Anterior cingulate cortex (tissue), 58 donors: ENCODE measurements around the gene TM9SF4.

Experiments used
- DNase-seq, 58 donors: peaks; one replicate each; lab custom pipeline; 2025; lab: John Stamatoyannopoulos, UW

Gene TM9SF4

DNA sequence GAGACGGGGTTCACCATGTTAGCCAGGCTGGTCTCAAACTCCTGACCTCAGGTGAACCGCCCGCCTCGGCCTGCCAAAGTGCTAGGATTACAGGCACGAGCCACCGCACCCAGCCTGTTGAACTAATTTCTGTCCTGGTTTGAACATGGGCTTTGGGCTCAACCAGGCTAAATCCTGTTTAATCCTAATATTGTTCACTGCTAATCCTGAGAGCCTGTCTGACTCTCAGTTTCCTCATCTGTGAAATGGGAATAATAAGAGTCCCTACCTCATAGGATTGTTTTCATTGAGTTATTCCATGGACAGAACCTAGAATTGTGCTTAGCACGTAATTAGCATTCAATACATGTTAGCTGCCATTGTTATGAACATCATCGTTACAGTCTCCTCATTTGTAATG lies 17.4 kb downstream of the TM9SF4 start:
- no peak for DNase-seq

DNA sequence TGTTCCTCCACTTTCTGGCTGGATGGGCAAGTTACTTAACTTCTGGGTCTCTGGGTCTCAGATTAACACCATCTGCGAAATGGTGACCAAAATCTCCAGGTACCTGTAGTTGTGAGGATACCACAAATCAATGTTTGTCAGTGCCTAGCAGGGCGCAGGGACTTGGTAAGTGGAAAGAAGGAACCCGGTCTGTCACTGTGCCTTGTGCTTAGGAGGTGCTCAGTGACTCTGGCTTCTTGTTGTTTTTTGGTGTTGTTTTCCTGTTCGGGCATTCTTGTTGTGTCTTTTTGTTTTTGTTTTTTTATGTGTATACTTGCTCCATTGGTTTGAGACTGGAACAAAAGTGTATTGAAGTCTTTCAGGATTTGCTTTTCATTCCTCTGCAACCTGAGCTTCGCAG lies 17.8 kb downstream of the TM9SF4 start:
- no peak for DNase-seq

DNA sequence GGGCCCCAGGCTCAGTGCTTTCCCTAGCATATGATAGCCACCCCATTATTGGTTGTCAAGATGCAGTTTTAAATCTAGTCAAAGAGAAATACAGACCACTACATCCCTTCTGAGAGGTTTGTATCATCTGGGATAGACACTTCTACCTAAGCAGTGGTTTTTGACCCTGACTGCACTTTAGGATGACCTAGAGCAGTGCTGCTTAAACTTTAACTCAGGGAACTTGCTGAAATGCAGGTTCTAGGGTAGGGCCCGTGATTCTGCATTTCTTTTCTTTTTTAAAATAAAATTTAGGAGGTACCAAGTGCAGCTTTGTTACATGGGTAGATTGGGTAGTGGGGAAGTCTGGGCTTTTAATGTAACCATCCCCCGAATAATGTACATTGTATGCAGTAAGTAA lies 18.7 kb downstream of the TM9SF4 start:
- no peak for DNase-seq

DNA sequence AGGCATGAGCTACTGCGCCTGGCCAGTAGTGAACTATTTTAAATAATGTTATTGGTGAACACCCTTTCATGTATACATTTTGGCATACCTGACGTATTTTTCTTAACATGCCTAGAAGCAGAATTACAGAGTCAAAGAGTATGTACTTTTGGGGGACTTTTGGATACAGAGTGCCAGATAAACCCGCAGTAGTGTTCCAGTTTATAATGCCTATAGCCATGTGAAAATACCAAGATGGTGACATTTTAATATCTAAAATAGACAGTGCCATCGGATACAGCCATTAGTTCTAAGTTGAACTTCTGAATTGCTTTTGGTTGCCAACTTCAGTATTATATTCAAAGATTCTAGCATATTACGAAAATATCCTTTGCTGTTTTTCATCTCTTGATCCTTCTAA lies 20.3 kb downstream of the TM9SF4 start:
- no peak for DNase-seq

DNA sequence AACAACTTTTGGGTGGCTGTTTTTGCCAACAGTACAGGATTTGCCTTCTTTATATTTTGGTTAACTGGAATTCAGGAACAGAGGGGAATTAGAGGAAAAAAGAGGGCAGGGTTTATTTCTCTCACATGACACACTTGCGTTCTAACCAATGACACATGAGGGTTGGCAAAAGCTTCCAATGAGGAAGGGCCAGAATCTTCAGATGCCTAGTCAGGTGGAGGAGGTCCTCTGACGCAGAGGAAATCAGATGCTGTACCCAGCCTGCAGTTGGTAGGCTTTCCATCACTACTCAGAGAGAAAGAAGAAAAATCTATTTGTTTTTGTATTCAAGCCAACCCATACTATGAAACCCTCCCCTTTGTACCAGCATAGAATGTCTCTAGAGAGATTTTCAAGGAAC lies 20.8 kb downstream of the TM9SF4 start:
- DNase-seq: no peak

DNA sequence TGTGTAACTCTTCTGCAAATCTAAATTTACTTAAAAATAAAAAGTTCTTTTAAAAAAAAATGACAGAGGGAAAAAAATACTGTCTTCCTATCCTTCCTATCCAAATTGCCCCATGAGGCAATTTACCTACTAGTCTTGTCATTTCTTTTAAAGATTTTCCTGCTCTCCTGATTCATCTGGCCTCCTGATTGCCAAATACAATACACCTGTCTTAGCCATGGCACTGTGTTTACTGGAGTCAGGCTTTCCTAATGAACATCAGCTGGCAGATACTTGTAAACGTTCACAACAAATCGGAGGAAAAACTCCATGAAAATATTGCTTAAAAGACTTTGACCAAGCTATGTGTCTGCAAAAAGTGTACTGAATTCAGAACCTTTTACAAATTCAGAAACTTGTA lies 21.5 kb downstream of the TM9SF4 start:
- no peak for DNase-seq

DNA sequence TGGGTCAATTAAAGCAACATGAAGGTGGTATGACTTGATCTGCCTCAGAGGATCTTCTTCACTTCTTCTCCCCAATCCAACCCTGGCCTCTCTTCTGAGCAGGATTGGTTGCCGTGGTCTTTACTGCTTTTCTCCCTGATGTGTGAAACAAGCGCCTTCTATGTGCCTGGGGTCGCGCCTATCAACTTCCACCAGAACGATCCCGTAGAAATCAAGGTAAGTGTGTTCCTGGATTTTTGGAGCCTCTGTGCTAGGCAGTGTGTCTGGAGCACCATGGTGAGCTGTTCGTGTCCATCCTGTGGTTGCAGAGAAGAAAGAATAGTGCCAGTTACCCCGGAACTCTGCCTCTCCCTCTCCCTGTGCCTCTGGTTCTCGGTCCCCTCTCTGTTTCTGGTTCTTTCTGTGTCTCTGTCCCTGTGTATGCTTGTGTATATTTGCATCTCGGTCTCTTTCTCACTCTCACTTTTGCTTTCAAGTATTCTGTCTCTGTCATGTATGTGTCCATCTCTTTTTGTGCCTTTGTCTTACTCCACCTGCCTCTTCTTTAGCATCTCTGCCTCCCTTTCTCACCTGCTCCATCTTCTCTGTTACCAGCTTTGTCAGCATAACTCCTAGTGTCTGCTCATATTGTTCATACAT lies 23.5 kb downstream of the TM9SF4 start:
- no peak for DNase-seq

DNA sequence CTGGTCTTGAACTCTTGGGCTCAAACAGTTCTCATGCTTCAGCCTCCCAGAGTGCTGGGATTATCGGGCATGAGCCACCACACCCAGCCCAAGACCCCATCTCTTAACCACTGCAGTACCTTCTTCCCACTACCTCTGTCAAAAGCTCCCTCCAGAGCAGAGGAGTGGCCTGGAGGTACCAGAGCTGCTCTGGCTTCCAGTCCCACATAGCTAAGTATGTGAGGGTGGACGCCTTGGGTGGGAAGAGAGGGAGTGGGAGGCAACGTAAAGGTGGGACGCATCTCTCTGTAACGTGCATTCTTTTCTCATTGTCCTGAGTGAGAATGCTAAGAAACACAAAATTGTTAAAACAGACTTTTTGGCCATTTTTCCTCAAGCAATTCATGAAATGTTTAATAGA lies 24.5 kb downstream of the TM9SF4 start:
- no peak for DNase-seq

DNA sequence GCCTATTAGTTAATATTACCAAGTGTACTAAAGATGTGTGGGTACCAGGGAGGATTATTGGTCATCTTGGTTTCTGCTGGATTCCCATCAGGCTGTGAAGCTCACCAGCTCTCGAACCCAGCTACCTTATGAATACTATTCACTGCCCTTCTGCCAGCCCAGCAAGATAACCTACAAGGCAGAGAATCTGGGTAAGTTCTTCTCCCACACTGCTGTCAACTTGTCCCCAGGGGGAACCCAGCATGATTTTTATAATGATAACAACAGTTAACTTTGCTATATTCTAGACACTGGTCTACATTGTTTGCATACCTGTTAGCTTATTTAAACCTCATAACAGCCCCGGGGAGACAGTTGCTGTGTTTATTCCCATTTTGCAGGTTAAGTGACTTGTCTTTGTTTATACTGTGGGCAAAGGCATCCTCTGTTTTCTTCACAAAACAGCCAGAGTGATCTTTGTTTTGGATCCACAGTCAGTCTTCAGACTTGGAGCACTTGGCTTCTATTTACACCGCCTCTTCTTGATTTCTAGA lies 26.5 kb downstream of the TM9SF4 start:
- no peak for DNase-seq

DNA sequence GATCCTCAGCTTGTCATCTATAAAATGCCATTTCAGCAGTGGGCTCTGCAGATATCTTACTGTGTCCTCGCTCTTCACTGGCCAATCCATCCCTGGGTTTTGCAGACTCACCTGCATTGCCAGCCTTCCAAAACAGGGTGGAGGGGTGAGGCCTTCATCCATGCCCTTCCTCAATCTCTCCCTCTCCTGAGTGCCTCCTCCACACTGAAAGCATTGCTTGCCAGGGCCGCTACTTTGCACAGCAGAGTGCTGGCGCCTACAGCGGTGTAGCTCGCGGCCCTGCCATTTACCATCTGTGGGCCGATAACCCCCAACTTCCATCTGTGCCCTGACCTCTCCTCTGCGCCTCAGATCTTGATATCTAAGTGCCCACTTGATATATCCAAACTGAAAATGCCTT lies 29.4 kb downstream of the TM9SF4 start:
- DNase-seq: no peak

DNA sequence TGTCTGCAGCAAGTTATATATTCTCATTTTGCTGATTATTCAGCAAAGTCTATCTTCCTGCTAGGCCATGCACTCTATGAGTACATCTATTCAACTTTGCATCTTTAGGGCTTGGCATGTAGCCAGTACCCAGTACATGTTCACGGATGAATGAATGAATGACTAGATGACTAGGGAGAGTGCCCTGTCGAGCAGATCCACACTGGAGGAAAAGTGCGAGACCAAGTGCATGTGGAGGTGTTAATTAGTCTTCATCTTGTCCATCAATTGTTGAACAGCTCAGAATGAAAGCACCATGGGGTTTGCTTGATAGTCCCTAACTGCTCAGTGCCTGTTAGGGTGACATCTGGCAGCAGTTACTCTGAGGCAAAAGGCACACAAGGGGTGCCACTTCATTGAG lies 30.4 kb downstream of the TM9SF4 start:
- no peak for DNase-seq

DNA sequence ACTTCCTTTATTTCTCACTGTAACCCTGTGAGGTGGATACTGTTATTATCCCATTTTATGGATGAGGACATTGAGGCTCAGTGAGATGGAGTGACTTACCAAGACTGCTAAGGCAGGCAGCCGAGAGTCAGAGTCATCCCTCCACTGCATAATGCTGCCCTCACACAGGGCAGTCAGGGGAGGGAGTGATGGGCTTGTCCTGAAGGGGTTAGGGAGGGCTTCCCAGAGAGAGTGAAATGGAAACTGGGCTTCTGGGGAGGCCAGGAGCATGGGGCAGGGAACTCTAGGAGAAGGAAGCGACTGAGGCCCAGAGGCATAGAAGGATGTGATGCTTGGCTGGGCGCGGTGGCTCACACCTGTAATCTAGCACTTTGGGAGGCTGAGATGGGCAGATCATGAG lies 31.1 kb downstream of the TM9SF4 start:
- DNase-seq: no peak

DNA sequence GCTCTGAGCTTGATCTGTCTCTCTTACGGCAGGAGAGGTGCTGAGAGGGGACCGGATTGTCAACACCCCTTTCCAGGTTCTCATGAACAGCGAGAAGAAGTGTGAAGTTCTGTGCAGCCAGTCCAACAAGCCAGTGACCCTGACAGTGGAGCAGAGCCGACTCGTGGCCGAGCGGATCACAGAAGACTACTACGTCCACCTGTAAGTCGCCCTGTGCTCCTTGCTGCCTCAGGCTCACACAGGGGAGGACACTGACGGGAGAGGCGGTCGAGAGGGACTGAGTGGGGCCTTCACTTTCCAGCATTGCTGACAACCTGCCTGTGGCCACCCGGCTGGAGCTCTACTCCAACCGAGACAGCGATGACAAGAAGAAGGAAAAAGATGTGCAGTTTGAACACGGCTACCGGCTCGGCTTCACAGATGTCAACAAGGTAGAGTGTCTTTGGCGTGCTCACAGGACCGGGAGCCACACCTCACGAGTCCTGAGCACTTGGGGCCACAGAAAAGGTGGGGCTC lies 32.0 kb downstream of the TM9SF4 start:
- no peak for DNase-seq

DNA sequence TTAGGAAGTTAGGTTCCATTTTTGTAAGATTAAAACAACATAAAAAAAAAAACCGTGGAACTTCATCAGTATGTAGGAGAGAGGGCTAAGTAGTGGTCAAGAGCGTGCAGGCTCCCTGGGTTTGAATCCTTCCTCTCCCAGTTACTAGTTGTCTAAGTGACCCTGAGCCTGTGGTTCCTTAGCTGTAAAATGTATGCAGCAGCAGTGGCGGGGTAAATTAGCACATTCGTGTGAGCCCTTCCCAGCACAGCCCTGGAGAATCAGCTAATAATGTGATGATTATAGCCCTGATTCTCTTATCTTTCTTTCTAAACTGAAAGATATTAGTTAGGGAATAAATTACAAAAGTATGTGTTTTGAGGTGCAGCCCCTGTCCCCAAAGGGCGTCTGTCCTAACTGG lies 32.6 kb downstream of the TM9SF4 start:
- DNase-seq: no peak

DNA sequence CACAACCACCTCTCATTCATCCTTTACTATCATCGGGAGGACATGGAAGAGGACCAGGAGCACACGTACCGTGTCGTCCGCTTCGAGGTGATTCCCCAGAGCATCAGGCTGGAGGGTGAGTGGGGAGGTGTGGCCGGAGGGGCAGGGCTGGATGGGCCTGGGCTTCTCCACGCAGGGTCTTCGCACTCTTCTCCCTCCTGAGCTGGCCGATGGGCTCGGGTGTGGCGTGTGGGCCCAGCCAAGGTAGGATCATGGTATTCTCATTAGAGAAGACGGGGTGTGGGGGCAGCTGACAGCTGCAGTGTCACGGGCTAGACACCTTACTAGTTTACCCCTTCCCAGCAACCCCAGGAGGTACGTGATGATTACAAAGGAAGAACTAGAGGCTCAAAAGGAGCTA lies 33.5 kb downstream of the TM9SF4 start:
- DNase-seq: no peak

DNA sequence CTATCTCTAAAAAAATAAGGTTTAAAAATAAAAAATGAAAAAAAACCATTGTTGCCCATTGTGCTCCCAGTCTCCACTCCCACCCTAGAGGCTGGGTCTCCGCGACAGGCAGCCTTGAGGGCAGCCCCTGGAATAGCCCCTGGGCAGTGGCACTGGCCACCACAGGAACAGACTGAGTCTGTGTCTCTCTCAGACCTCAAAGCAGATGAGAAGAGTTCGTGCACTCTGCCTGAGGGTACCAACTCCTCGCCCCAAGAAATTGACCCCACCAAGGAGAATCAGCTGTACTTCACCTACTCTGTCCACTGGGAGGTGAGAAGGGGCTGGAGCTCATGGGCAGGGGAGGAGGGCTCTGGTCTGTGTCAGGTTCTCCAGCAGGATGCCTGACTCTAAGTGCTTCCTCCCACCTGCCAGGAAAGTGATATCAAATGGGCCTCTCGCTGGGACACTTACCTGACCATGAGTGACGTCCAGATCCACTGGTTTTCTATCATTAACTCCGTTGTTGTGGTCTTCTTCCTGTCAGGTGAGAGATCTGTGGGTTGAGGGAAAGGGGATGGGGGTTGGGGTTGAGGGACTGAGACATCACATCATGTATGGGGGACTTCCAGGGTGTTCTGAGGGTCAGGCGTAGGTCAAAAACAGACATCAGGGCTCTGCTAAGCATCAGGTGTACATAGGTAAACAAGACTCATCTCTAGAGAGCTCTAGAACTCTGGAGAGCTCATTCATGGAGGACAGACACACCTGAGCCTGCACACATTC lies 35.6 kb downstream of the TM9SF4 start:
- no peak for DNase-seq

DNA sequence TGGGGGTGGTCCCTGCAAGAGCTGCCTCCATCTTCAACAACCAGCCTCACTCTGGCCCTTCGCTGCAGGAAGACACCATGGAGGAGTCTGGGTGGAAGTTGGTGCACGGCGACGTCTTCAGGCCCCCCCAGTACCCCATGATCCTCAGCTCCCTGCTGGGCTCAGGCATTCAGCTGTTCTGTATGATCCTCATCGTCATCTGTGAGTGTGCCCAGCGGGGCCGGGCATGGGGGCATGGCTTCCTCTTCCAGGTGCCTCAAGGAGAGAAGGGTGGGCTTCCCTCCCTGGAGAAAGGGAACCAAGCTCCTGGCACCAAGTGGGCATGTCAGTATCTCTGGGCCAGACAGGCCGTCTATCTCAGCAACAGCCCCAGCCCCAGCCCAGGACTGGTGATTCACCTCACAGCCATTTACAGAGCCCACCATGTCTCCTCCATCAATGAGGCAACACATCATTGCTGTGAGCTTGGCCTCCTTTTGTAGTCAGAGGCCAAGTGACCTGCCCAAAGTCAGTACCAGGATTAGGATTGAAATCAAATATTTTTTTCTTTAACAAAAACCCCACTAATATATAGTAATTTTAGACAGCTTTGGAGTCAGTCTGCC lies 40.2 kb downstream of the TM9SF4 start:
- DNase-seq: no peak

DNA sequence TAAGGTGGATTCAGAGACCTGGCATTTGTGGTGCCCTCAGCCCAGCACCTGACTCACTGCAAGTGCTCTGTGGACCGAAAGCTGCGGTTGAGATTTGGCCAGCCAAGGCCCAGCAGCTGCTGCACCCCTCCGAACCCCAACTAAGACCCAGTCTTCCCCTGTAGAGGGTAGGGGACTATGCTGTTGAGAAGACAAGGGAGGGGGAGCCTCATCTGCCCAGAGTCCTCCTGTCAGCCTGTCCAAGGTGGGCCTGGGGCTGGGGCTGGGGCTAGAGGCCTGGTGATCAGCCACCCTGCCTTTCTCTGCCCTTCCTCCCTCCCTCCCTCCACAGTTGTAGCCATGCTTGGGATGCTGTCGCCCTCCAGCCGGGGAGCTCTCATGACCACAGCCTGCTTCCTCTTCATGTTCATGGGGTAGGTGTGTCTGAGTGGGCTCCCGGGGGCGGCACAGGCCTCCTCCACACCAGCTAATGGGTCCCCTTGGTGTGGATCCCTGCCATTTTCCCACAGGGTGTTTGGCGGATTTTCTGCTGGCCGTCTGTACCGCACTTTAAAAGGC lies 40.9 kb downstream of the TM9SF4 start:
- no peak for DNase-seq

DNA sequence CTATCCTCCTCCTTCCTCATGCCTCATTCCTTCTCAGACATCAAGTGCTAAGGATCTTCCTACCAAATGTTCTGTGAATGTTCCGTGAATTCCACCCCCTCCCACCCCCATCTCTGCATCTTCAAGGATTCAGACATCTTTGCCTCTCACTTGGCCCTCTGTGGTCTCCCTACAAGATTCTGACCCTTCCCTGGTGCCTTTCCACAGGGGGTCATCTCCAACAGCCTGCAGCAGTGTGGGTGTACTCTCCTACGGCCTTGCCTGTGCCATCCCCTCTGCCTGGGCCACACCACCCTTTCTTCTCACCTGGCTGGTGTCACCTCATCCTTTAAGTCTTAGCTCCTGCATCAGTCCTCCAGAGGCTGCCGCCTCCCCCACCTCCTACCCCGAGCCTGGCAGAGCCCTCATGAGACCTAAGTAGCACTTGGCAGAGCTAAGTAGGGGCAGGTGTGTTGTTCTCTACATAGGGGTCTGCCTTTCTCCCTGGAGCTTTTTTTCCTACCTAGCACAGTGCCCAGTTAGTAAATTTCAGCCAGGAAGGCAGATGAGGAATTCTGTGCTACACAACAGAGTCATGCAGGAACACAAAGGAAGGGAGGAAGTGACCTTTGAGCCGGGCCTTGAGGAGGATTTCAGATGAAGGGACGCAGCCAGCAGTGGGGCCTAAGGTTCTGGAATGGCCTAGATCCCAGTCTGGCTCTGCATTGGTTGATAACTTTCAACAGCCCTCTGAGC lies 43.1 kb downstream of the TM9SF4 start:
- DNase-seq: peak in 5 of 58 donors; percentile 4 to 17 (median 6)

DNA sequence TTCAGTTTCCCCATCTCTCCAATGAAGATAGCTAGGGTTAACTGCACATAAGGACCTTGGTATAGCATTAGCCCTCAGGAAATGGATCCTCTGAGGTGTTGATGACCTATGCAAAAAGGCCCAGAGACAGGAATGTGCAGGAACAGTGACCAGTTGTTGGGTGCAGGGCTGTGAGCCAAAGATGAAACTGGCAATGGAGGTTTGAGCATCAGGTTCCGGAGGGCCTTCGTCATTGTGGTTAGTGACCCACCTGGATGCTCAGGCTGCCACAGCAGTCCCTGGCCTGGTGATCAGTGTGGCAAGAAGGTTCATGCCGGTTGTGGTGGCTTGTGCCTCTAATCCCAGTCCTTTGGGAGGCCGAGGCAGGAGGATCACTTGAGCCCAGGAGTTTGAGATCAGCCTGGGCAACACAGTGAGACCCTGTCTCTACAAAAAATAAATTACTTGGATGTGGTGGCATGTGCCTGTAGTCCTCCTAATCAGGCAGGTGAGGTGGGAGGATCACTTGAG lies 43.7 kb downstream of the TM9SF4 start:
- DNase-seq: no peak
